GM12864 (cell line): ENCODE results near the gene CENPU.

Experiments
- DNase-seq: peaks from one replicate; pipeline ENCODE4 v3.0.0-alpha.2; 2011; ENCODE audit warnings: low read depth
- H3K4me3 ChIP-seq: 2 replicates; pipeline ENCODE4 v1.5.1; 2011; ENCODE audit warnings: mild to moderate bottlenecking, low read depth, low read length, control low read depth
- TF ChIP-seq, protein P1 (sequence below): IDR thresholded peaks from 2 replicates; pipeline ENCODE4 v1.5.1; 2011; ENCODE audit warnings: low read depth, mild to moderate bottlenecking, moderate library complexity, low read length, control low read depth, inconsistent platforms; ENCODE audit errors: missing control alignments

The CENPU gene

DNA sequence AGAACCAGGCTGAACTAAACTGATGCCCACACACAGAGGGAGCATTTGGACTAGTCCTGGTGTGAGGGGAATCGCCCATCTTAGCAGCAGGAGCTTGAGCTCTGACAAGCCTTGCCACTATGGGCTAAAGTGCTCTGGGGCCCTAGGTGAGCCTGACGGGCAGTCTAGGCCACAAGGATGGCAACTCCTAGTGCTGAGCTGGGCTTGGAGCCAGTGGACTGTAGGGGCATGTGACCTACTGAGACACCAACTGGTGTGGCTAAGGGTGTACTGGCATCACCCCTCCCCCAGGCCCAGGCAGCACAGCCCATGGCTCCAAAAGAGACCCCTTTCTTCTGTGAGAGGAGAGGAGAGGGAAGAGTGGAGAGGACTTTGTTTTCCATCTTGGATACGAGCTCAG is 14.5 kb downstream of the CENPU start:
- no peak for DNase-seq
- H3K4me3 ChIP-seq = no peak overlapping the region
- TF ChIP-seq, protein P1, sequence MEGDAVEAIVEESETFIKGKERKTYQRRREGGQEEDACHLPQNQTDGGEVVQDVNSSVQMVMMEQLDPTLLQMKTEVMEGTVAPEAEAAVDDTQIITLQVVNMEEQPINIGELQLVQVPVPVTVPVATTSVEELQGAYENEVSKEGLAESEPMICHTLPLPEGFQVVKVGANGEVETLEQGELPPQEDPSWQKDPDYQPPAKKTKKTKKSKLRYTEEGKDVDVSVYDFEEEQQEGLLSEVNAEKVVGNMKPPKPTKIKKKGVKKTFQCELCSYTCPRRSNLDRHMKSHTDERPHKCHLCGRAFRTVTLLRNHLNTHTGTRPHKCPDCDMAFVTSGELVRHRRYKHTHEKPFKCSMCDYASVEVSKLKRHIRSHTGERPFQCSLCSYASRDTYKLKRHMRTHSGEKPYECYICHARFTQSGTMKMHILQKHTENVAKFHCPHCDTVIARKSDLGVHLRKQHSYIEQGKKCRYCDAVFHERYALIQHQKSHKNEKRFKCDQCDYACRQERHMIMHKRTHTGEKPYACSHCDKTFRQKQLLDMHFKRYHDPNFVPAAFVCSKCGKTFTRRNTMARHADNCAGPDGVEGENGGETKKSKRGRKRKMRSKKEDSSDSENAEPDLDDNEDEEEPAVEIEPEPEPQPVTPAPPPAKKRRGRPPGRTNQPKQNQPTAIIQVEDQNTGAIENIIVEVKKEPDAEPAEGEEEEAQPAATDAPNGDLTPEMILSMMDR = no peak

DNA sequence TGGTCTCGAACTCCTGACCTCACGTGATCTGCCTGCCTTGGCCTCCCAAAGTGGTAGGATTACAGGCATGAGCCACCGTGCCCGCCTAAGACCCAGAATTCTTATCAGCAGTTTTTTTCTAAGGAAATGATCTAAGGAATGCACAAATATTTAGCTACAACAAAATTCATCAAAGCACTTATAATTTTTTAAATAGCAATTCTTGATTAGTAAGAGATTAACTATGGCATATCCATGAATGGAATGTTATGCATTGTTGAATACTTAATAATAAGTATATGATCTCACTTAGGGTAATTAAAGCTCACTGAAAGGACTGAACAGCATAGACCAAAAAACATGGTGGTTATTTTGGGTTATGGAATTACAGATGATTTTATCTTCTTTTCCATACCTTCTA is 18.4 kb downstream of the CENPU start:
- no peak for DNase-seq
- TF ChIP-seq, protein P1 = no peak
- no peak overlapping the region for H3K4me3 ChIP-seq

DNA sequence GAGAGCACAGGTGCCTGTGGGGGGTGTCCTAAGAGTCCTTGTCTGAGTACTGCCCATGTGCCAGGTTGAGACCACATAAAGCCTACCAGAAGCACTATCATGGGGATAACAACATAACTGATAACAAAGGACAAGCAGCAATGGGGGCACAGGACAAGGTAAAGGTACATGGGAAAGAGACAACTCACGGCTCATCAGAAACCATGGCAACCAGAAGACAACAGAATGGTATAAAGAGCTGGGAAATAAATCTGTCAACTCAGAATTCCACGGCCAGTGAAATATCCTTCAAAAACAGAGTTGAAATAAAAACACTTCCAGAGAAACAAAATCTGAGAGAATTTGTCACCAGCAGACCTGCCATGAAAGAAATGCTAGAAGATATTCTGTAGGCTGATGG is 20.0 kb downstream of the CENPU start:
- DNase-seq = no peak
- no peak overlapping the region for H3K4me3 ChIP-seq
- TF ChIP-seq, protein P1 = no peak

DNA sequence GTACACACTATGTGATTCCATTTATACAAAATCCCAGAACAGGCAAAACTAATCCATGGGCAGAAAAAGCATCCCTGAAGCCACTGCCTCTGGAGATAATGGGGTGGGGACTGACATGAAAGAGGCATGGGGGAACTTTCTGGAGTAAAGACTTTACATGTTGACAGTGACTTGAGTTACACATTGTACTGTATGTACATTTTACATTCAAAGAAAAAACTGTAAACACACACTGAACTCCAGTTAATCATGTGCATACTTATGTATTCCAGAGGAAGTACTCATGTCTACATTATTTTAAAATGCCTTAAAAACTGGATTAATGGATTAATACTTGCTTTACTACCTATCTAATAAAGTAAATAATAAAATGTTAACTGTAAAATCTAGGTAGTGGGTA is 21.6 kb downstream of the CENPU start:
- DNase-seq = no peak
- TF ChIP-seq, protein P1 = no peak
- H3K4me3 ChIP-seq = no peak overlapping the region

DNA sequence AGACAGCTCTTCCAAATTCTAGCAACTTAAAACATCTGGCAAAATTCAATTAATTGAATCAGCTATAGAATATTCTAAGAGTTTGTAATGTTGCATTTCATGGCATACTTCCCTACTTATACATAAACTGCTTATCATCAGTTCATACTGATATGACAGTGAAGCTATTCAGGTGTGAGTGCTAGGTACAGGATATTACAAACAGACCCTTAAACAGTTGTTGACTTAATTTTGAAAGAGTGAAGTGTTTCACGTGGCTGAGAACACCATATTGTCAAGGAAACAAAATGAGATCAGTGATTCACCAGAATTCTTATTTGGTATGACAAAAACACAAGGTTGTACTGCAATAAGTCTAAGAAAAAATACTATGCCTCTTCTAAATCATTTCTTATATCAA is 27.4 kb downstream of the CENPU start:
- DNase-seq = no peak
- TF ChIP-seq, protein P1 = no peak
- H3K4me3 ChIP-seq = no peak overlapping the region

DNA sequence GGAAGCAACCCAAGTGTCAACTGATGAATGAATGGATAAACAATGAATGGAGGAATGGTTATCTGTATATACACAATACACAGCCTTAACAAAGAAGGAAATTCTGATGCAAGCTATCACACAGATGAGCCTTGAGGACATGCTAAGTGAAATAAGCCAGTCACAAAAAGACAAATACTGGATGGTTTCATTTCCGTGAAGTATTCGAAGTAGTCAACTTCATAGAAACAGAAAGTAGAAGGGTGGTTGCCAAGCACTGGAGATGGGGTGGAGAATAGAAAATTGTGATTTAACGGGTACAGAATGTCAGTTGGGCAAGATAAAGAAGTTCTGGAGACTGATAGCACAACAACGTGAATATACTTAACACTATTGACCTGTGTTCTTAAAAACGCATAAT is 28.2 kb downstream of the CENPU start:
- H3K4me3 ChIP-seq = no peak overlapping the region
- DNase-seq = no peak
- TF ChIP-seq, protein P1 = no peak

DNA sequence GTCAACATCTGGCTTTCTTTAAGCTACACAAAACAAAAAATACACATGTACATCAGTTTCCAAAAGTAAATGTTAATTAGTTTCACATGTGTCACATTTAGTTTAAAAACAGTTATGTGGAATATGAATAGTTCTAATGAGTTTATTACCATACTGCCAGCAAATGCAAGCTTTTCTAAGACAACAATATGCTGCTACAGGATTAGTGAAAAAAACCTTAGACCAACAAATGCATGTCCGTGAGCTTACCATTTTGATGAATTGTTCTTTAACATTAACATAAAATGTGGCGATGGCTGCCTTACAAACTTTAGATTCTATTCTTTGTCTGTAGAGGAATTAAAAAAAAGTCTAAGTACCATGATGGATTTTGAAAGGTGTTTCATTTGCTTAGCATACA is 31.8 kb downstream of the CENPU start:
- H3K4me3 ChIP-seq = no peak overlapping the region
- DNase-seq = no peak
- TF ChIP-seq, protein P1 = no peak
